Activated CD4-positive, CD25-positive, alpha-beta regulatory T cell (primary cell): ENCODE results near the gene SORCS3.

Source experiments
- DNase-seq, 4 experiments: peaks; one replicate each; lab custom pipeline; 2025; lab: John Stamatoyannopoulos, UW

The SORCS3 gene

GRCh38 chr10:104921763-104922162 lies 280.7 kb downstream of the SORCS3 start:
- no peak for DNase-seq

- DNase-seq = no peak
Measured at GRCh38 chr10:104922810-104923209, 281.7 kb downstream of the SORCS3 start.

- no peak for DNase-seq
Measured at GRCh38 chr10:104923501-104923900, 282.4 kb downstream of the SORCS3 start.

GRCh38 chr10:104924101-104924795 lies 283.2 kb downstream of the SORCS3 start:
- DNase-seq = no peak

DNA sequence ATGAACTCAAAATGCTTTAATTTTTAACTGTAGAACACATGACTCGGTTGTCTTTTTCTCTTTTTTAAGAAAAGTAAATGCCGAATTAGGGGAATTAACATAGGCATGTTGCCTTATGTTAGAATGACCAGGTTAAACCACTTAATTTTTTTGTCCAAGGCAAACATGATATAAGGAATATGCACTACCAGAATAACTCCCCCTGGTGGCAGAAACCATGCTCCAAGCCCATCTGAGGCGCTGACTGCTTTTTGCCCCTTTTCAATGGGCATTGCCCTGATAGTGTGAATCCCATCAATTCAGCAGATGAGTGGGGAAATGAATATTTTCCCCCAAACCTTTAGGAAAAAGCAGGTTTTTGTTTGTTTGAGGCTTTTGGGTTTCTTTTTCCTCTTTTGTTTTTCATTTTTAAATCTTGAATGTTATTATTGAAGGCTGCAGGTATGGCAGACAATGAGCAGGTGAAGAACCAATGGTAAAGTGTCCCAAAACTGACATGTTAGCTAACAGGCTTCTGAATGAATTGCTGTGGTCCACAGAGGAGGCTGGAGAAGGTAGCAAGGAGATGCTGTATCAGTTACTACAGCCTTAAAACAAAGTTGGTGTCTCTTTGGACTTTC lies 284.3 kb downstream of the SORCS3 start:
- no peak for DNase-seq

GRCh38 chr10:104928734-104929133 lies 287.6 kb downstream of the SORCS3 start:
- DNase-seq = no peak

DNA sequence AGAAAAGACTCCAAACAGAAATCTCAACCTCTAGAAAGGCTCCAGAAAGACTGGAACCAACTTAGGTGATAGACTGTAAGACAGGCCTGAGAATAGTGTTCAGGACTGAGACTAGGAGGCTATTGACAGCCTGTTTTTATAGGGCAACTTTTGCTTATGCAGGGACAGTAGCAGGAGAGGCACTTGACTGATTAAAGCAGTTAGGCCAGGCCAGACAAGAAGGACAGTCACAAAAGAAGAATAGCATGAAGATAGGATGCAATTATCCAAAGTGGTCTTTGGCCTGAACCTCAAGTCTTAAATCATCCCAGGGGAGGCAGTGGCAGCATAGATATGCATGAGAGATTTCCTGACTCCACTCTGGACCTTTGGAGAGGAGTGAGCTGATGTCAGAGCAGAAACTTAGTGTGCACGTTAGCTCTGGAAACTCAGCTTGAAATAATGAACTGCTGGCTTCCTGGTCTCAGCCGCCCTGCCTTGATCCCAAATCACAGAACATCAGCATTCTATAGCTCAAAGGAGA lies 290.6 kb downstream of the SORCS3 start:
- DNase-seq = no peak

DNA sequence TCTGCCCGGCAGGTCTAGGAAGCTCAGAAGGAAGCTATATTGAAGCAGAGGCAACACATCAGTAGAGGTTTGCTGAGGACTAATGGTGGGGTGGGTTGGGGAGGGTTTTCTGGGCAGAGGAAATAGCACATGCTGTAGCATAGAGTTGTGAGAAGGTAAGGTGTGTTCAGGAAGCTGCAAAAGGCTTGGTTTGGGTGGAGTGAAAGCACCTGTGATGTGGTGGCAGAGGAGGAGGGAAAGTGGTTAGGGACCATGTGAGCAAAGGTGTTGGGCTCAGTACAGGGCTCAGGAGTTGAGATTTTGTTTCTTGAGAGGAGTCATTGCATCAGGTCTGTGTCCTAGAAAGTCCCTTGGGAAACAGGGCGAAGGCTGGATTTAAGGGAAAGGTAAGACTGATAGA lies 294.6 kb downstream of the SORCS3 start:
- DNase-seq = no peak

GRCh38 chr10:104937567-104937966 lies 296.5 kb downstream of the SORCS3 start:
- DNase-seq = no peak

GRCh38 chr10:104938031-104938430 lies 296.9 kb downstream of the SORCS3 start:
- DNase-seq = no peak

- DNase-seq = no peak
Measured at GRCh38 chr10:104941662-104942061, 300.6 kb downstream of the SORCS3 start.

GRCh38 chr10:104947314-104947713 lies 306.2 kb downstream of the SORCS3 start:
- no peak for DNase-seq

GRCh38 chr10:104957178-104957841 lies 316.2 kb downstream of the SORCS3 start:
- DNase-seq = no peak

DNA sequence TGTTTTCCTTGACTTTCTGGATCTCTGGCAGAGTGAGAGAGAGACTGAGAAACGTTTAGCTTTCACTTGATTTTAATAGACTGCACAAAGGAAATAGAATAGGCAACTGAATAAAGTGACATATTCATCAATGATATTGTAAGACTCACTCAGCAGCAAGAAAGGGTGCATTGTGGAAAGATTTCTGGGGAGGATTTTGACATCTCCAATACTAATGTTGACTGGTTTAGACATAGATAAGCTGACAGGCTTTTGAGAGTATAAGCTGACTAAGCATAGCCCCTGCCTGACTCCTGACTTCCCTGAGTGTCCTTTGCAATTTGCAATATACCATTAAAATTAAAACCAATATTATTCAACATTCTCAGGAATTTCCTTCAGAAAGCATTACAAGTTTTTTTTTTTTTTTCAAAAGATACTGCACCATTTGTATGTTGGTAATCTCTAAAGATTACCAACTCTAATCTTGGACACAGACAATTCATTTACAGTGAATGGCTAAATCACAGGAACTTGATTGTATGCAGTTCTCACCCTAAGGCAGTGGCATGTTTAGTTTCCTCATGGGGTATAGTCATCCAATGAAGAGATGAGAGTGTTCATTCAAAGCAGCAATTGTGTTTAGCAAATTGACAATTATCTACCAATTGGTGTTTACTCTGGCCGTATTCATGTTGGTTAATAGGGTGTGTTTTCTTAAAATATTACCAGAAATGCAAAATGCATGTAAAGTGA lies 325.6 kb downstream of the SORCS3 start:
- DNase-seq = no peak

GRCh38 chr10:104980368-104980767 lies 339.3 kb downstream of the SORCS3 start:
- DNase-seq = no peak

DNA sequence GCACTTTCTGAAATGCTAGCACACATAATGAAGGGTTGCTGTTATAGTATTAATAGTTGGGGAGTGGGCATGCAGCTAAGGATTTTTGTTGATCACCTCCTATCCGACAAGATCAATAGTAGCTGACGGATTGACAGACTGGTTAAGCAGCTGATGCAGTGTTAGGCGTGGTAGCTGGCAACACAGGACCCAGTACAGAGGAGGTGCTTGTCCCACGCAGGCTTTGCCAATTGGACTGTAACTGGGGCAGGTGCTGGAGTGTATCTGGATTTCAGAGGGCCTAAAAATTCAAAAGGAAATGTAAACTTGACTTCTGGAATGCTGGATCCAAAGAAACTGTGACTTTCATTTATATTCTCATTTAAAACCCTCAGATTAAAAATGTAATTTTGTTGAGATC lies 340.9 kb downstream of the SORCS3 start:
- DNase-seq = no peak

DNA sequence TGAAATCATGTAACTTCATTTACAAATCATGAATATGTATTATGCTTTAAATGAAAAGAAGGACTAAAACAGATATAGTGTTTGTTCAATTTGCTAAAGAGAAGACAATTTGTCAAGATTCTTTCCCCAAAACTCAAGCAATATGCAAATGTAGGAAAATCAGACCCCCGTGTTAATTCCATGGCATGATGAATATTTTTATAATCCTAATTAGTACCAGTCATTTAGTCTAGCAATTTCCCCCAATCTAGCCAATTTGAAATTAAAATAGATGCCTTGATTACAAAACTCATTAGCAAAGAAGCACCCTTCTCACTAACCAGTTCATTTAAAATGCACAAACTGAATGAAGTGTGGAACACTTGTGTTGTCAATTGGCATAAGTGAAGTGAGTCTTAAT lies 347.6 kb downstream of the SORCS3 start:
- no peak for DNase-seq

DNA sequence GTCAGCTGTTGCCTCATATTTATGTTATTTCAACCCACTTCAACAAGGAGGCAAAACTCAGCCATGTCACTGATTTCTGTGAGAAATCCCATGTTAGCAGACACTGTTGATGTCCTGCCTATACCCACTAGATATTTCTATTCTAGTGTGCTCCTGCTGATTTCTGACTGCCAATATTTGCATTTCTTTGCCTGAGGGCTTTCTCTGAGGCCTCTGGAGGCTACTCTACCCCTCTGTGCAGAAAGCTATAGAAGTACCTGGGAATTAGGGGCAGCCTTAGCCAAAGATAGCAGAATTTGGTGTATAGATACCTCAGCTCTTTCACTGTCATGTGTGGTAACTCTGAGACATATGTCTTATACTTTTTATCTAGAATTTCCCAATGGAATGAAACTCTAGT lies 348.8 kb downstream of the SORCS3 start:
- no peak for DNase-seq

DNA sequence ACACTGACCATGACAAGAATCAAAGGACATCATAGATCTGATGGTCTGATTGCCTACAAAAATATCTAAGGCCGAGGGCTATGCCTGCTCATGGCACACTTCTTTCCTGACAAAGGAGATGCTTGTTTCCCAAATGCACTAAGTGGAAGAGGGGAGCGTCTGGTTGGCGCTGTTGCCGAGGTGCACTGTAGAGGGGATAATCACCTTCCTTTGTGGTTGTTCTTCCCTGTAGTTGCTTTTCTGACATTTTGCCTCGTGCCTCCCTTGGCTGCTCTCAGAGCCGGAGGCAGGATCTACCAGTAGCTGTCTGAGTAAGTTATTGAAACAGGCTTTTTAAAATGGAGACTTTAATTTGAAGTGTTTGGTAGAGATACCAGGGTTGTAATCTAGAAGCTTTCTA lies 352.0 kb downstream of the SORCS3 start:
- no peak for DNase-seq

DNA sequence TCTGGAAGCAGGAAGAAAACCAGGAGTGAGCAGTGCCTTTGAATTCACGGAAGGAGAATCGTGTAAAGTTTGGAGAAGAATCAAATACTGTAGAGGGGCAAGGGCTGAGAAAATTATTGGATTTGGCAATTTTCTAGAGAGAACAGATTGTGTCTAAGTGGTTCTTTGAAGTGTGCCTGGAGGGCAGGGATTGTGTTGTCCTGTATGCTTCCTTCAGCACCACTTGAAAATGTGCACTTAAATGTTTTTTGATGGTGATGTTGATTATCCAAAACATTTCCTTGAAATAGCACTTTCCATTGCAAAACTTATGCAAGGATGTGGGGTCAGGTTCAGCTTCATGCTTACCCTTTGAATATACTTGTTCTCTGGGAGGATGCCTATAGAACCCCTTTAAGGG lies 360.2 kb downstream of the SORCS3 start:
- no peak for DNase-seq

GRCh38 chr10:105010411-105011121 lies 369.5 kb downstream of the SORCS3 start:
- DNase-seq = no peak

DNA sequence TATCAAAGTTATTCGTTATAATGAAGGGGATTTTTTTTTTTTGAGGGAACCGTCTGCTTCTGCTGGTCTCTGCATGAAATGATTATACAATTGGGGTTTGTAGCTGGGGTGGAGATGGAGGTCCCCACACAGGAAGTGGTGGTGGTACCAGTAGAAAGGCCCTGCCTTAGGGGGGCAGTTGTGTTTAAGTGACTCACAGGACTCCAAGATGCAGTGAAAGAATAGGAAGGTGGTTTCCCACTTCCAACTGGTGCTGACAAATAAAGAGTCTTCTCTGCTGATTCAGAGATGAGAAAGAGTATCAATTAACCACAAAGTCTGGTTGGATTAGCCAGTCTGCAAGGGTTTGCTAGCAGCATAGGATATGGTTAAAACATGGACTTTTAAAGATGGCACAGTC lies 376.0 kb downstream of the SORCS3 start:
- no peak for DNase-seq
